Measurements from ENCODE around the gene CCDC152.

The CCDC152 gene

GRCh38 chr5:42781584-42781983, 25.0 kb downstream of the CCDC152 start:
- no peak for DNase-seq (ENCODE audit: low spot score)

DNA sequence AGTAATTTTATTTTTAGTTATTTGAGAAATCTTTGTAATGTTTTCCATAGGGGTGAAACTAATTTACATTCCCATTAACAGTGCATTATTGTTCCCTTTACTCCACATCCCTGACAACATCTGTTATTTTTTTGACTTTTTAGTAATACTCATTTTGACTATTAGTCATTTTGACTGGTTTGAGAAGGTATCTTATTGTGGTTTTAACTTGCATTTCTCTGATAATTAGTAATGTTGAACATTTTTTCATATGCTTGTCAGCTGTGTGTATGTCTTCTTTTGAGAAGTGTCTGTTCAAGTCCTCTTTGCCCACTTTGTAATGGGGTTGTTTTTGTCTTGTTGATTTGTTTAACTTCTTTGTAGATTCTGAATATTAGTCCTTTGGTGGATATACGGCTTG, 27.5 kb downstream of the CCDC152 start:
- no peak for DNase-seq (ENCODE audit: low spot score)

DNA sequence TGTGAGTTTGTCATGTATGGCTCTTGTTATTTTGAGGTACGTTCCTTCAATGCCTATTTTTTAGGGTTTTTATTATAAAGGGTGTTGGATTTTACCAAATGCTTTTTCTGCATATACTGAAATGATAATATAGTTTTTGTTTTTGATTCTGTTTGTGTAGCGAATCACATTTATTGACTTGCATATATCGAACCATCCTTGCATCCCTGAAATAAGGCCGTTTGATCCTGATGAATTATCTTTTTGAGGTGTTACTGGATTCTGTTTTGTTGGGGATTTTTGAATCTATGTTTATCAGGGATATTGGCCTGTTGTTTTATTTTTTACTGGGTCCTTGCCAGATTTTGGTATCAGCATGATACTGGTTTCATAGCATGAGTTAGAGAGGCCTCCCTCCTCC, 29.1 kb downstream of the CCDC152 start:
- DNase-seq (ENCODE audit: low spot score): no peak

GRCh38 chr5:42787073-42787472, 30.5 kb downstream of the CCDC152 start:
- DNase-seq (ENCODE audit: low spot score): no peak

DNA sequence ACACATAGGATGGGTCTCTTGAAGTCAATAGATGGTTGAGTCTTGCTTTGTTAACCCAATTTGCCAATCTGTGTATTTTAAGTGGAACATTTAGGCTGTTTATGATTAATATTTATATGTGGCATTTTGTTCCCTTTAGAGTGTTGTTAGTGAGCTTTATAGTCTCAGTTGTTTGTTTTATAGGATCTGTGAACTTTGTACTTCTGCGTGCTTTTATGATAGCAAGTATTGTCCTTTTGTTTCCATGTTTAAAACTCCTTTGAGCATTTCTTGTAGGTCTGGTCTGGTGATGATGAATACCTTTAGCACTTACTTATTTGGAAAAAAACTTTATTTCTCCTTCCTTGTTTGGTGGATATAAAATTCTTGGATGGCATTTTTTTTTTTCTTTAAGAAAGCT, 31.2 kb downstream of the CCDC152 start:
- no peak for DNase-seq (ENCODE audit: low spot score)

GRCh38 chr5:42791151-42791550, 34.5 kb downstream of the CCDC152 start:
- DNase-seq (ENCODE audit: low spot score): no peak

- no peak for DNase-seq (ENCODE audit: low spot score)
Observed at GRCh38 chr5:42798284-42799240, 41.9 kb downstream of the CCDC152 start.

DNA sequence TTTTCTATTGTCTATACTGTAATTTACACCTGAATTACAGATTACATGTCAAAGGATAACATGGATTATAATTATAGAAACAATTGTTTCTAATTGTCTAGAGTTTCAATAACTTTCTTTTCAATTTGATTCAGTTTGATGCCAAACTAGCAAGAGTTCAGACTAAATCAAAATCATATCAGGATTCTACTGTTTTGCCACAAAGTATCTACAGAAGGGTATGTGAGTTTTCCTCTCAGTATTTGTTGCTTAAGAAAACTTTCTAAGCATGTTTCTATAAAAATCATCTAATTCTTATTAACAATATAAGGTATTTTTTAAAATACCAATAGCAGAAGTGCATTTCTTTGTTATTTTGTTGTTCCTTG, 42.6 kb downstream of the CCDC152 start:
- DNase-seq (ENCODE audit: low spot score): no peak

DNA sequence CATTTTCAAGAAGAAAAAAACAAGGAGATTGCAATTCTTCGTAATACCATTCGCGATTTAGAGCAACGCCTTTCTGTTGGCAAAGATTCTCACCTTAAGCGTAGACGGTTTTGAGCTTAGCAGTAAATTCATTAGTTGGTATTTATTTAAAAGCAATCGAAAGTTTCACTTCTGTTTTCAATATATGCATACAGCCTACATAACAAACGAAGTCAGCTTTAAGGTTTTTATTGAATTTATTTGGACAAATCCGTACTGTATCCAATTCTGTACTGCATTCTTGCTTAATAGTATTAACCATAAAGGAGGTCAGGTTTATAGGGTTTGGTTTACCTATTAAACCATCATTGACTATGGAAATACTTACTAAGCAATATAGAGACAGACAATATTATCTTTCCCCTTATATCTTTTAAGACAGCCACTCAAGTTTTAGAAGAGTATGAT, 43.1 kb downstream of the CCDC152 start:
- DNase-seq (ENCODE audit: low spot score): no peak

GRCh38 chr5:42800748-42801330, 44.2 kb downstream of the CCDC152 start:
- DNase-seq (ENCODE audit: low spot score): no peak

DNA sequence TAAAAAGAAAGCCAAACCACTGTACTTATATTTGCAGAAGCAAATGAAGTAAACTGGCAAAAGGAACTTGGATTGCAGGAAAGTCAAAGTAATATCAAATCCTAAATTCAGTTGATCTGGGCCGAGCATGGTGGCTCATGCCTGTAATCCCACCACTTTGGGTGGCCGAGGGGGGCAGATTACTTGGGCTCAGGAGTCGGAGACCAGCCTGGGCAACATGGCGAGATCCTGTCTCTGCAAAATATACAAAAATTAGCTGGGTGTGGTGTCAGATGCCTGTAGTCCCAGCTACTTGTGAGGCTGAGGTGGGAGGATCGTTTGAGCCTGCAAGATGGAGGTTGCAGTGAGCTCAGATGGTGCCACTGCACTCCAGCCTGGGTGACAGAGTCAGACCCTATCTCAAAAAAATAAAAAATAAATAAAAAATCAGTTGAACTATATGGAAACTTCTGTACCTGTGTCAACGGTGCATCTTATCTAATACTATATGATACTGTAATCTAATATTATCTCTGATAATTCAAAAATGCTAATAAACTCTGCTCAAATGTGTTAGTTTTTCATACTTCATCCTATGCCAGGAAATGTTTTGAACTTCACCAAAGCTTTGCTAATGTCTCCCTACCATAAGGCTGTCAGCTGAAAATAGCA, 45.0 kb downstream of the CCDC152 start:
- DNase-seq (ENCODE audit: low spot score): no peak

DNA sequence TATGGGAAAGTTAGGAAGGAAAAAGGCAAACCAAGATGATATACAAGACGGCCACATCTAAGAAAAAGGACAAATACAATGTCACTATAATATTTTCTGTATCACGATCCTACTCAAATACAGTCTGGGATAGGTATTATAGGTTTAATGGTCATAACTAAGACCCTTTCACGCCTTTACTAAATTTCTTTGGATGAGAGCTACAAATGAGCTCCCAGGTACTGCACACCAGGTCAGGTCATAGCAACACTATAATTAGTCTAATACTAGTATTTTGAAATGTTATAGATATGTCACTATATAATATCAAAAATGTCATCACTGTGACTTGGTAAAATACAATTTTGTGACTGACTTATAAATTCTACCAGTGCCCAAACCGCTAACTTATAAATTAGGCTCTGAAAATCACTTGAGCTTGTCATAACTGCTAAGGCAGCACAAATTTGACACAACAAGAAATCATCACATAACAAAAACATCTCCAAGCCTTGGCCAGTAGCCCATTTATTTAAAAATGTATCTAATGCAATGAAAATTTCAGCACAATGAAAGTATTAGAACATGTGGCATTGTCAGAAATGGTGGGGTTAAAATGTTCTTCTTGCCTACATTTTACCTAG, 48.2 kb downstream of the CCDC152 start:
- DNase-seq (ENCODE audit: low spot score): no peak

- no peak for DNase-seq (ENCODE audit: low spot score)
Observed at GRCh38 chr5:42806004-42806700, 49.5 kb downstream of the CCDC152 start.

GRCh38 chr5:42806701-42807262, 50.2 kb downstream of the CCDC152 start:
- DNase-seq (ENCODE audit: low spot score): no peak

- DNase-seq (ENCODE audit: low spot score): peak; percentile 53
Observed at GRCh38 chr5:42807722-42808447, 51.3 kb downstream of the CCDC152 start.

GRCh38 chr5:42808888-42809611, 52.4 kb downstream of the CCDC152 start:
- no peak for DNase-seq (ENCODE audit: low spot score)

DNA sequence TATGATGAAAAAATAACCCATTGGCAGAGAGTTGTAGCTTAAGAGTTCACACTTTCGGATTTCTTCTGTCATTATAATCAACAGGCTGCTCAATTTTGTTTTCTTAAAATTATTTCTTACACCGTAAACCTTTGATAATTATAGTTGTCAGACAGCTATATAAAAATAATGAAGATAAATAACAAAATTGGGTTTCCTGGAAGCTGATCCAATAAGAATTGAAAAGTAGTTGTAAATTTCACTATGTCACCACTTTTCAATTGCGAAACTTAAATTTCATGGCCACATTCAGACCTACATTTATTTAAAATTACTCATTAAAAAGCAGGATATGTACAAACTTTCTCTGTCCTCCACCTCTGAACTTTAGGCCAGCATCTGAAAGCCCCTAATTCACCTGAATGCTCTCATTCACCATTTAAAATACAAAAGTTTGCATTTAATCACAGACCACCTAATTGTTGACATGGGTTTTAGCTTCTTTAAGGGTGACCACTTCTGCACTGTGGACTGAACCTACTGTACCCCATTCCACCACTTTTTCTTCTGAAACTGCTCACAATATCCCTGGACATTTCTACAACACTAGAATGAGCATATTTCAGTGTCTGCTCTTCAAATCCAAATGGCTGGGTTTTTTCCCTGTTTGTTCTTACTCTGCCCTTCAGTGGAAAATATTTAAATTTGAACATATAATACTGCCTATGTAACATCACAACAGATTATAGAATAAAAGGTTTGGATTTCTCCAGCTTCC, 54.4 kb downstream of the CCDC152 start:
- DNase-seq (ENCODE audit: low spot score): no peak

DNA sequence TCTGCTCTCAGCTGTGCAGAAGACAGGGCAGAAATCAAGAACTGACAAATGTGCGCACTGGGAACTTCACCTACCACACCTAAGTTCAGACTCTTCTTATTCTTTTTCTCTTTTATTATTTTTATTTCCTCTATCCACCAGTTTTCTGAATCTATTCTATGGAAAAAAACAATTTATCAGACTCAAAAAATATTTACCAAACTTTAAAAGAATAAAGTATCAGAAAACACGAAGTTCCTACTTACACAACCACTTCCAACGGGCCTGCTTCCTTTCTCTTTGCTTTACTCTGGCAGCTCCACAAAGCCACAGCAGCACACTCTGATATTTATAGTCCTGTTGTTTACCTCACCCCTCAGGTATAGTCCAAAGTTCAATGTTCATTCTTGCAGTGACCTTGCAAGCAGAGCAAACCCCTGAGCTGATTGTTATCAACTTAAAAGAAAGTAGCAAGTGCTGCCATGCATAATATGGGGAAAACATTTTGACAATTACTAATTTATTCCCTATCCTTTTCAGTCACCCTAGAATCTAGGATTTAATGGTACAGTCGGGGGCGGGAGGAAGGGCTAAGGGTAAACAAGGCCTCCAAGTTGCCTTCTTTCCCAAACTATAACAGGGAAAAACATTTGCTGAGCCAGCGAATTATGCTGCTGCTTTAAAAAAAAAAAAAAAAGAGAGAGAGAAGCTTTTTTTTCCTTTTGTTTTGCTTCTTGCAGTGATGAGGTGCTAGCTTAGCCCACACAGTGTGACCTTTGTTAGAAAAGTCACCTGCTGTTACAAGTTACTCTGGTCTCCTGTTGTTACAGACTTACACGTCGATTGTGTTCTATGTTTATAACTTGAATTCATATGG, 55.2 kb downstream of the CCDC152 start, which contains the start of gene SELENOP:
TSS of gene SELENOP (minus strand) at position 302 of the 856 bp plus-strand sequence. CDS start 3,539 bp downstream, outside the sequence.
- peak; percentile 92 for DNase-seq (ENCODE audit: low spot score)

Measured in Ammon's horn (tissue), 1 donor.